Upper lobe of left lung (tissue), 6 donors: Measurements from ENCODE around the gene PARP14. TPM values are rescaled to one million over a fixed set of nuclear protein-coding genes. Genes with fewer than 3 reads are reported as not detected.
"Not testable (repeated sequence)": the region's sequence is repeated elsewhere in the genome, so short reads cannot be mapped to it uniquely, and the experiment has no call there.

Source experiments
- ATAC-seq, 2 donors: fragments of 200-7000 bp; cut with Tn5 transposase; one replicate each; pipeline ENCODE4 v1.9.1; 2022; ENCODE audit warnings: mild to moderate bottlenecking in 2 of 2, moderate library complexity in 2 of 2; ENCODE audit not compliant: low FRiP score in 2 of 2
- DNase-seq, 2 donors: peaks; one replicate each; pipeline ENCODE4 v3.0.0-alpha.2; 2019 to 2020
- H3K27ac ChIP-seq, 4 donors: fragments of 200-600 bp; sonication (generic); one replicate each; pipeline ENCODE4 v1.5.1; 2016 to 2019
- H3K27me3 ChIP-seq, 4 donors: fragments of 200-600 bp; sonication (generic); one replicate each; pipeline ENCODE4 v1.5.1; 2017 to 2019
- H3K36me3 ChIP-seq, 4 donors: fragments of 200-600 bp; sonication (generic); one replicate each; pipeline ENCODE4 v1.5.1; 2016 to 2019
- H3K4me1 ChIP-seq, 4 donors: fragments of 200-600 bp; sonication (generic); one replicate each; pipeline ENCODE4 v1.5.1; 2018 to 2019
- H3K4me3 ChIP-seq, 4 donors: fragments of 200-600 bp; sonication (generic); one replicate each; pipeline ENCODE4 v1.5.1; 2017 to 2019; ENCODE audit warnings: mild to moderate bottlenecking in 2 of 4, moderate library complexity in 1 of 4
- H3K9me3 ChIP-seq, 4 donors: fragments of 200-600 bp; sonication (generic); one replicate each; pipeline ENCODE4 v1.5.1; 2018 to 2019
- EP300 ChIP-seq, 4 donors: sonication (generic); formaldehyde crosslinking; IDR thresholded peaks; one replicate each; pipeline ENCODE4 v1.5.1; 2017; ENCODE audit warnings: antibody characterized with exemption in 4 of 4, control low read depth in 2 of 4
- POLR2A ChIP-seq, 4 donors: fragments of 450-650 bp; IDR thresholded peaks; one replicate each; pipeline ENCODE4 v1.5.1; 2016 to 2017; ENCODE audit warnings: antibody characterized with exemption in 4 of 4, mild to moderate bottlenecking in 2 of 4
- POLR2AphosphoS5 ChIP-seq, 2 donors: sonication (generic); formaldehyde crosslinking; IDR thresholded peaks; one replicate each; pipeline ENCODE4 v1.5.1; 2017; ENCODE audit warnings: antibody characterized with exemption in 2 of 2
- WGBS, 2 donors: methylation state at CpG; one replicate each; pipeline ENCODE4 v1.1.5; 2017 to 2018; 5-methylcytosine and 5-hydroxymethylcytosine counted together
- total RNA-seq, 6 donors: library from RNA; depleted of rRNA in 4 of 6; stranded (reverse); fragments of >200 nt in 4 of 6; gene quantifications; one replicate each; pipeline versions ENCODE4 v1.1.0 to v1.2.1, GENCODE V29; 2016 to 2021
- TF ChIP-seq, protein P1 (sequence below), 6 experiments: fragments of 450-650 bp in 4 of 6; fragments of 200-600 bp in 2 of 6; sonication (generic) in 2 of 6; IDR thresholded peaks; one replicate each; pipeline ENCODE4 v1.5.1; 2016 to 2019; ENCODE audit warnings: antibody characterized with exemption in 6 of 6
- donor health status: DM: no; HTN: no; CAD: no; lungs with moderate emphysema.
- donor health status: DM: no; HTN: yes; CAD: no; lungs with severe emphysema.

The PARP14 gene
- total RNA-seq, 6 donors from 2014 or later = 99.3 to 376 (median 182) TPM

DNA sequence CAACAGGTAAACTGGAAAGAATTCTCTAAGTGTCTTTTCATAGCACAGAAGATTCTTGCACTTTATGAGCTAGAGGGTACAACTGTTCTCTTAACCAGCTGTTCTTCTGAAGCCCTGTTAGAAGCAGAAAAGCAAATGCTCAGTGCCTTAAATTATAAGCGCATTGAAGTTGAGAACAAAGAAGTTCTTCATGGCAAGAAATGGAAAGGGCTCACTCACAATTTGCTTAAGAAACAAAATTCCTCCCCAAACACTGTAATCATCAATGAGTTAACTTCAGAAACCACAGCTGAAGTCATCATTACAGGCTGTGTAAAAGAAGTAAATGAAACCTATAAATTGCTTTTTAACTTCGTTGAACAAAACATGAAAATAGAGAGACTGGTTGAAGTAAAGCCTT, 19.6 kb downstream of the PARP14 start:
- Histone ChIP-seq H3K4me1 (peaks cover 0 to 11% (median 2%) of the 10 kb centered on the region in 4 donors), H3K36me3 (peaks cover 45 to 75% (median 55%) of the 10 kb centered on the region in 4 donors), H3K27me3 (no peaks in the 10 kb centered on the region), H3K9me3 (no peaks in the 10 kb centered on the region), H3K4me3 (no peak overlapping the region), H3K27ac (no peak overlapping the region)
- DNase-seq (no peak), ATAC-seq (no peak)
- 75% methylated on average over 2 of the region's 2 CpGs for WGBS, 2 donors
- no peak for TF ChIP-seq POLR2AphosphoS5 (IDR thresholded peaks at IDR 0.05)
- TF ChIP-seq EP300 (IDR thresholded peaks at IDR 0.05) = no peak
- TF ChIP-seq POLR2A (IDR thresholded peaks at IDR 0.05) = no peak
- TF ChIP-seq, protein P1, sequence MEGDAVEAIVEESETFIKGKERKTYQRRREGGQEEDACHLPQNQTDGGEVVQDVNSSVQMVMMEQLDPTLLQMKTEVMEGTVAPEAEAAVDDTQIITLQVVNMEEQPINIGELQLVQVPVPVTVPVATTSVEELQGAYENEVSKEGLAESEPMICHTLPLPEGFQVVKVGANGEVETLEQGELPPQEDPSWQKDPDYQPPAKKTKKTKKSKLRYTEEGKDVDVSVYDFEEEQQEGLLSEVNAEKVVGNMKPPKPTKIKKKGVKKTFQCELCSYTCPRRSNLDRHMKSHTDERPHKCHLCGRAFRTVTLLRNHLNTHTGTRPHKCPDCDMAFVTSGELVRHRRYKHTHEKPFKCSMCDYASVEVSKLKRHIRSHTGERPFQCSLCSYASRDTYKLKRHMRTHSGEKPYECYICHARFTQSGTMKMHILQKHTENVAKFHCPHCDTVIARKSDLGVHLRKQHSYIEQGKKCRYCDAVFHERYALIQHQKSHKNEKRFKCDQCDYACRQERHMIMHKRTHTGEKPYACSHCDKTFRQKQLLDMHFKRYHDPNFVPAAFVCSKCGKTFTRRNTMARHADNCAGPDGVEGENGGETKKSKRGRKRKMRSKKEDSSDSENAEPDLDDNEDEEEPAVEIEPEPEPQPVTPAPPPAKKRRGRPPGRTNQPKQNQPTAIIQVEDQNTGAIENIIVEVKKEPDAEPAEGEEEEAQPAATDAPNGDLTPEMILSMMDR (IDR thresholded peaks at IDR 0.05) = no peak

DNA sequence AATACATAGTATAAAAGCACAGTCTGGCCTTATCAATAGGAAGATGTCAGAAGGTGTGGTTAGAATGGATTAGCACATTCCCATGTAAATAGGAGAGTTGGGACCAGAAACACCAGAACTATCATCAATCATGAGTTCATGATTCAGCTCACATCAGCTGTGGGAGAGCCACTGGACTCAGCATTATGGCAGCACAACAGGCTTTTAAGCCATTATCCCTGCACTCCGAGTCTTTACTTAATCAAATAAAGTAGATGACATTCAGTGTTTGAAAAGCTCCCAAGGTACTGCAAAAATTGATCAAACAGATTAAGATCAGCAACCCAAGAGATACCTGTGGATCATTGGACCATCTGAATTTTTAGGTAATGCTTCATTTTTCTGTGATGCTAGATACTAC, 24.7 kb downstream of the PARP14 start:
- ATAC-seq = no peak
- TF ChIP-seq, protein P1 (IDR thresholded peaks at IDR 0.05) = no peak
- no peak for TF ChIP-seq EP300 (IDR thresholded peaks at IDR 0.05)
- Histone ChIP-seq H3K27me3 (no peaks in the 10 kb centered on the region), H3K4me3 (no peak overlapping the region), H3K9me3 (no peaks in the 10 kb centered on the region), H3K27ac (no peak overlapping the region), H3K4me1 (no peaks in the 10 kb centered on the region), H3K36me3 (peaks cover 18 to 92% (median 52%) of the 10 kb centered on the region in 4 donors)
- DNase-seq = no peak
- 100% methylated on average over 1 of the region's 1 CpG for WGBS, 2 donors

DNA sequence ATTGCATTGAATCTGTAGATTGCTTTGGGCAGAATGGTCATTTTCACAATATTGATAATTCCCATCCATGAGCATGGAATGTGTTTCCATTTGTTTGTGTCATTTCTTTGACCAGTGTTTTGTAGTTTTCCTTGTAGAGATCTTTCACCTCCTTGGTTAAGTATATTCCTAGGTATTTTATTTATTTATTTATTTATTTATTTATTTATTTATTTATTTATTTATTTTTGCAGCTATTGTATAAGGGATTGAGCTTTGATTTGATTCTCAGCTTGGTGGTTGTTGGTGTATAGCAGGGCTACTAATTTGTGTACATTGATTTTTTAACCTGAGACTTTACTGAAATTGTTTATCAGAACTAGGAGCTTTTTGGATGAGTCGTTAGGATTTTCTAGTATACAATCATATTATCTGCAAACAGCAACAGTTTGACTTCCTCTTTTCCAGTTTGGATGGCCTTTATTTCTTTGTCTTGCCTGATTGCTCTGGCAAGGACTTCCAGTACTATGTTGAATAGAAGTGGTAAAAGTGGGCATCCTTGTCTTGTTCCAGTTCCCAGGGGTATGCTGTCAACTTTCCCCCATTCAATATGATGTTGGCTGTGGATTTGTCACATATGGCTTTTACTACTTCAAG, 30.1 kb downstream of the PARP14 start:
- not testable (repeated sequence) for H3K27ac ChIP-seq, DNase-seq, ATAC-seq, H3K4me1 ChIP-seq, H3K4me3 ChIP-seq, H3K9me3 ChIP-seq, H3K27me3 ChIP-seq
- 91 to 97% methylated on average over 1 of the region's 1 CpG for WGBS, 2 donors
- H3K36me3 ChIP-seq = peaks cover 22 to 82% (median 46%) of the 10 kb centered on the region in 4 donors

DNA sequence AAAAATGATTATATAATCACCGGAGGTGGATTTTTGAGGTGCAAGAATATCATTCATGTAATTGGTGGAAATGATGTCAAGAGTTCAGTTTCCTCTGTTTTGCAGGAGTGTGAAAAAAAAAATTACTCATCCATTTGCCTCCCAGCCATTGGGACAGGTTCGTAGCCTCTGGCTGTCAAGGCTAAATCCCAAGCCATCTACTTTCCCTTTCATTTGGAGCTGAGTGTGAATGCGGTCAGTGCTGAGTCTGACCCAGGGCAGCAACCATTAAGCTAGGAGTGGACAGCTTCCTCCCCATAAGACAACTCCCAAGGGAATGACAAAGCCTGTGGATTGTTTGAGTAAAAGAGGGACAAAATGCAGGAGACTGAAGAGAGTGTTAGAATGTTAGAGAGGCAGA, 33.6 kb downstream of the PARP14 start:
- ATAC-seq (peak in 1 of 2 donors; percentile 37), DNase-seq (no peak)
- no peaks in the 10 kb centered on the region for H3K27me3 ChIP-seq
- no peaks in the 10 kb centered on the region for H3K9me3 ChIP-seq
- H3K27ac ChIP-seq = no peak overlapping the region
- no peak for TF ChIP-seq EP300 (IDR thresholded peaks at IDR 0.05)
- TF ChIP-seq POLR2A (IDR thresholded peaks at IDR 0.05) = no peak
- TF ChIP-seq, protein P1 (IDR thresholded peaks at IDR 0.05) = no peak
- no peak for TF ChIP-seq POLR2AphosphoS5 (IDR thresholded peaks at IDR 0.05)
- peaks cover 33 to 89% (median 70%) of the 10 kb centered on the region in 4 donors for H3K36me3 ChIP-seq
- 86 to 87% methylated on average over 3 of the region's 3 CpGs for WGBS, 2 donors
- no peak overlapping the region for H3K4me3 ChIP-seq
- no peaks in the 10 kb centered on the region for H3K4me1 ChIP-seq

DNA sequence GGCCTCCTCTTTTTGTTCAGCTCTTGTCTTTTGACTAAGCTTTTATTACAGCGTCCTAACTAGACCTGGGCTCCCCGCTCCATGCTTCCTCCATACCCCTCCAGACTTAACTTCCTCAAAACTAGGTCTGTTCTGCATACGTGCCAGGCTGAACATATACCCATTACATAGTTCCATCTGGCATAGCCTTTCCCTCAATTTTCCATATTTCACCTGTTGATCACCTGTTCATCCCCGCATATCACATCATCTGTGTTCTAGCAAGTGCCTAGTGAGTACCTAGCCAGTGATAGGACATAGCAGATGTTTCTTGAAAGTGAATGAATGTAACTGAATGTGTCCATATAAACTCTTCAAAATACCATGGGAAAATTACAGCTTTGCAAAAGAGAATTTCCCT, 36.0 kb downstream of the PARP14 start:
- no peaks in the 10 kb centered on the region for H3K4me1 ChIP-seq
- H3K27me3 ChIP-seq = no peaks in the 10 kb centered on the region
- ATAC-seq (no peak), DNase-seq (no peak)
- no peak overlapping the region for H3K4me3 ChIP-seq
- H3K27ac ChIP-seq = no peak overlapping the region
- 78 to 88% methylated on average over 4 of the region's 4 CpGs for WGBS, 2 donors
- H3K9me3 ChIP-seq = no peaks in the 10 kb centered on the region
- peaks cover 38 to 99% (median 83%) of the 10 kb centered on the region in 4 donors for H3K36me3 ChIP-seq
- no peak for TF ChIP-seq POLR2AphosphoS5 (IDR thresholded peaks at IDR 0.05)
- TF ChIP-seq EP300 (IDR thresholded peaks at IDR 0.05) = no peak
- TF ChIP-seq, protein P1 (IDR thresholded peaks at IDR 0.05) = no peak
- TF ChIP-seq POLR2A (IDR thresholded peaks at IDR 0.05) = no peak
